Measurements from ENCODE around the gene PLPP3. TPM values are rescaled to one million over a fixed set of nuclear protein-coding genes. Genes with fewer than 3 reads are reported as not detected.

PLPP3 gene
- total RNA-seq, 1 donor from 2014 or later, result 4.9 TPM

DNA sequence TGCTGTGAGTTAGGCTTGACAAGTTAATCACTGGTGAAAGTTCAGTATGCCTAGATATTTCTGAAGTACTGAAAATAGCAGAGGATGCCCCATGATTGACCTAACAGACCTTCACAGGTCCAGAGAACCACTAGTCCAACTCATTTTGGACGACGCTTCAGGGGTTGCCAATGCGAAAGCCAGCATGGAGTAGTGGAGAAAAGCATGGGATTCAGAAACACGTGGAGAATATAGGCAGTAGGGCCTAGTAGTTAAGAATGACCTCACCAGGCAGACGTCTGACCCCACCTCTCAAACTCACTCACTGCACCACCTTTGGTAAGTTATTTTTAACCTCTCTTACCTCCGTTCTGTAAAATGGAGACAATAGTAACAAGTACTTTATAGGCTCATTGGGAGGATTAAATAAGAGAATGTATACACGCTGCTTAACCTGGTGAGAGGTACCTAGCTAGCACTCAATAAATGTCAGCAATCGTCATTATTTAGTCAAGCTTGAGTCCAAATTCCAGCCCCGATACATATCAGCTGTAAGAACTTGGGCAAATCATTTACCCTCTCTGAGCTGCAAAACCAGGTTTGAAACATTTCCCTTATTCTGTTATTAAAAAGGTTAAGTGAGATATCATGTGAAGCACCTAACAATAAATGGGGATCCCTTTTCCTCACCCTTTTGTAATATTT is 13.2 kb downstream of the PLPP3 start:
- no peak for DNase-seq (ENCODE audit: low read depth)
- Histone ChIP-seq H3K36me3 (ENCODE audit: control insufficient read depth, insufficient read depth, low read length) (no peaks in the 10 kb centered on the region), H3K27me3 (ENCODE audit: control insufficient read depth, insufficient read depth, low read length) (no peaks in the 10 kb centered on the region), H3K4me3 (ENCODE audit: low read depth, low read length) (no peak overlapping the region)
- TF ChIP-seq, protein P1, sequence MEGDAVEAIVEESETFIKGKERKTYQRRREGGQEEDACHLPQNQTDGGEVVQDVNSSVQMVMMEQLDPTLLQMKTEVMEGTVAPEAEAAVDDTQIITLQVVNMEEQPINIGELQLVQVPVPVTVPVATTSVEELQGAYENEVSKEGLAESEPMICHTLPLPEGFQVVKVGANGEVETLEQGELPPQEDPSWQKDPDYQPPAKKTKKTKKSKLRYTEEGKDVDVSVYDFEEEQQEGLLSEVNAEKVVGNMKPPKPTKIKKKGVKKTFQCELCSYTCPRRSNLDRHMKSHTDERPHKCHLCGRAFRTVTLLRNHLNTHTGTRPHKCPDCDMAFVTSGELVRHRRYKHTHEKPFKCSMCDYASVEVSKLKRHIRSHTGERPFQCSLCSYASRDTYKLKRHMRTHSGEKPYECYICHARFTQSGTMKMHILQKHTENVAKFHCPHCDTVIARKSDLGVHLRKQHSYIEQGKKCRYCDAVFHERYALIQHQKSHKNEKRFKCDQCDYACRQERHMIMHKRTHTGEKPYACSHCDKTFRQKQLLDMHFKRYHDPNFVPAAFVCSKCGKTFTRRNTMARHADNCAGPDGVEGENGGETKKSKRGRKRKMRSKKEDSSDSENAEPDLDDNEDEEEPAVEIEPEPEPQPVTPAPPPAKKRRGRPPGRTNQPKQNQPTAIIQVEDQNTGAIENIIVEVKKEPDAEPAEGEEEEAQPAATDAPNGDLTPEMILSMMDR (IDR thresholded peaks at IDR 0.05; ENCODE audit: insufficient read depth, low read length, poor library complexity, severe bottlenecking), result no peak

DNA sequence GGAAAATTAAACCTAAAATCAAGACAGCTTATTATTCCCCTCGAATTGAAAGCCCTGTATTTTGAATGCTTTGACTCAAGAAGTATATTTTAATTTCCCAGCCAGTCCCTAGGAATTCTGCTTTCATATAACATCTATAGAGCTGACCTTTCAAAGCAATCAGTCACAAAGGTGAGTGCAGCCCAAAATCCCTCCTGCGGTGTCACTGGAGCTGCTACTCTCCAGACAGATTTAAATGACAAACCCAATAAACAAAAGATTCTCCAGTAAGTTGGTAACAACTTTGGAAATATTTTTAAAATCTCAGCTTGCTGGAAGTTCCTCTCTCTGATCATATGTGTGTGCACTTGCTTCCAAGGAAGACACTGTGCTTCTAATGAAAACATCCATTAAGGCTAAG is 14.7 kb downstream of the PLPP3 start:
- Histone ChIP-seq H3K27me3 (ENCODE audit: control insufficient read depth, insufficient read depth, low read length) (no peaks in the 10 kb centered on the region), H3K4me3 (ENCODE audit: low read depth, low read length) (no peak overlapping the region), H3K36me3 (ENCODE audit: control insufficient read depth, insufficient read depth, low read length) (no peaks in the 10 kb centered on the region)
- TF ChIP-seq, protein P1 (IDR thresholded peaks at IDR 0.05; ENCODE audit: insufficient read depth, low read length, poor library complexity, severe bottlenecking), result no peak
- DNase-seq (ENCODE audit: low read depth), result no peak

DNA sequence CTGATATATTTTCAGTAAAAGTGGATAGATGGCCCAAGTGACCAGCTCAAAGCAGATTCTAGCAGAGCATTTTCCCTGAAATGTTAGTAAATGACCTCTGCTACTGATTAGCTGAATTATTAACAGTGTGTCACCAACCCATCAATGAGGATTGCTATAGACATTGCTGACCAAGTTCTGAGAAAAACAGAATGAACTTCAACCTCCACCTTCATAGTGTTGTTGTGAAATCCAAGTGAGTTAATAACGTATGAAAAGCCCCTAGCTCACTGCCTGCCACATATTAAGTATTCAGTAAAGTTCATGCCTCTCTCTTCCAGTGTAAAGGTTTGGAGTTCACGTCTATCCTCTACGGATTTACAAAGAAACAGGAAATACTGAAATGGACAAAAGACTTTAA is 15.8 kb downstream of the PLPP3 start:
- Histone ChIP-seq H3K27me3 (ENCODE audit: control insufficient read depth, insufficient read depth, low read length) (no peaks in the 10 kb centered on the region), H3K36me3 (ENCODE audit: control insufficient read depth, insufficient read depth, low read length) (no peaks in the 10 kb centered on the region), H3K4me3 (ENCODE audit: low read depth, low read length) (no peak overlapping the region)
- TF ChIP-seq, protein P1 (IDR thresholded peaks at IDR 0.05; ENCODE audit: insufficient read depth, low read length, poor library complexity, severe bottlenecking), result no peak
- no peak for DNase-seq (ENCODE audit: low read depth)

DNA sequence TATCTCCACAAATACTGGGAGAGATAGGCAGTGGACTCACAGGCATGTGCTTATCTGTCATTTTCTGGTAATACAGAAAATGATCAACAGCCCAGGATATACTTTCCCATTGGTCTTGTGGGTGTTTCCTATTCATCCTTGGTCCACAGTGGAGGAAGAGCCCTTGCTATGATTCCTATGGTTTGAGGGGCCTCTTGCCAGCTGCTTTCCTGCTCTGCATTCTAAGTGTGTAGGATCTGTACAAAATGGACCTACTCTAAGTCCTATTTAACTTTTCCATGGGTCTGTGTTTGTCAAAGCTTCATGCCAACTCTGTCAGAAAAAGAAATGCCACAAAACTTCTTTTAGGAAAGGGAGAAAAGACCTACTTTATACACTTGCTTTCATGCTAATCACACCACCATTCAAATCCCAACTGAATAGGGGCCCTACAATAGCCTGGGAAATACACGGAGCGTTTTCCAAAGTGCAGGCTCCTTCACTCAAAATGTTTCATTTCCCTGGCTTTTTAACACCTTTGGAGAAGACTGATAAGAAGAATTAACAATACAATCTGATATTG is 16.4 kb downstream of the PLPP3 start:
- Histone ChIP-seq H3K27me3 (ENCODE audit: control insufficient read depth, insufficient read depth, low read length) (no peaks in the 10 kb centered on the region), H3K36me3 (ENCODE audit: control insufficient read depth, insufficient read depth, low read length) (no peaks in the 10 kb centered on the region), H3K4me3 (ENCODE audit: low read depth, low read length) (no peak overlapping the region)
- TF ChIP-seq, protein P1 (IDR thresholded peaks at IDR 0.05; ENCODE audit: insufficient read depth, low read length, poor library complexity, severe bottlenecking), result no peak
- DNase-seq (ENCODE audit: low read depth), result no peak

DNA sequence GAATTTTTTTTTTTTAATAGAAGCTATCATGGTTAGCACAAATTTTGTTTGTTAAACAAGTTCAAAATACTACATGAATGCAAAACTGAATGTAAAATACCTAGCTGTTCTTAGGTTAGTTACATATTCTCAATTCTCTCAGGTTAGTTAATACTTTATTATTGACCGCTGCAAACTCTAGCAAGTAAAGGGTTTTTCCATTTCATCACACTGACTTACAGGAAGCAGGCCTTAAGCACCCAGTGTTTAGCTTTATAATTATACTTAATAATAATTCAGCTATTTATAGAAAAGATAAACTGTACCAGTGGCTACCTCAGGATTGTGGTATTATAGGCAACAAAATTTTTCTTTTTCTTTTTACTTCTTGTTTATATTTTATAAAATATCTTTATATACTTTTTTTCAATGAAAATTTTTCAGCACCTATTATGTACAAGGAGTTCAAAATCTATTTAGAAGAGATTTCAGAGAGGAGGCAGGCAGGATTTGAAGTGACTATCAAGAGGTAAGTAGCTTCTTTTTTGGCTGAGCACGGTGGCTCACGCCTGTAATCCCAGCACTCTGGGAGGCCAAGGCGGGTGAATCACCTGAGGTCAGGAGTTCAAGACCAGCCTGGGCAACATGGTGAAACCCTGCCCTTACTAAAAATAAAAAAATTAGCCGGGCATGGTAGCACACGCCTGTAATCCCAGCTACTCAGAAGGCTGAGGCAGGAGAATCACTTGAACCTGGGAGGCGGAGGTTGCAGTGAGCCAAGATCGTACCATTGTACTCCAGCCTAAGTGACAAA is 17.9 kb downstream of the PLPP3 start:
- DNase-seq (ENCODE audit: low read depth), result no peak
- H3K4me3 ChIP-seq (ENCODE audit: low read depth, low read length), result no peak overlapping the region
- TF ChIP-seq, protein P1 (IDR thresholded peaks at IDR 0.05; ENCODE audit: insufficient read depth, low read length, poor library complexity, severe bottlenecking), result no peak
- H3K36me3 ChIP-seq (ENCODE audit: control insufficient read depth, insufficient read depth, low read length), result no peaks in the 10 kb centered on the region
- H3K27me3 ChIP-seq (ENCODE audit: control insufficient read depth, insufficient read depth, low read length), result no peaks in the 10 kb centered on the region
